GM12801 (cell line): ENCODE results near the gene MAP3K9.

ENCODE experiments used
- CTCF ChIP-seq: IDR thresholded peaks from one replicate; pipeline ENCODE4 v1.5.1; 2011; ENCODE audit warnings: control low read depth; ENCODE audit not compliant: insufficient read length; ENCODE audit errors: extremely low read depth

MAP3K9 gene

GRCh38 chr14:70827752-70828151, 18.4 kb upstream of the MAP3K9 start:
- TF ChIP-seq CTCF: no peak

GRCh38 chr14:70827347-70827746, 18.0 kb upstream of the MAP3K9 start:
- TF ChIP-seq CTCF: no peak

- no peak for TF ChIP-seq CTCF
Observed at GRCh38 chr14:70823281-70823680, 14.0 kb upstream of the MAP3K9 start.

GRCh38 chr14:70822530-70823185, 13.3 kb upstream of the MAP3K9 start:
- no peak for TF ChIP-seq CTCF

- no peak for TF ChIP-seq CTCF
Observed at GRCh38 chr14:70821584-70822529, 12.5 kb upstream of the MAP3K9 start.

DNA sequence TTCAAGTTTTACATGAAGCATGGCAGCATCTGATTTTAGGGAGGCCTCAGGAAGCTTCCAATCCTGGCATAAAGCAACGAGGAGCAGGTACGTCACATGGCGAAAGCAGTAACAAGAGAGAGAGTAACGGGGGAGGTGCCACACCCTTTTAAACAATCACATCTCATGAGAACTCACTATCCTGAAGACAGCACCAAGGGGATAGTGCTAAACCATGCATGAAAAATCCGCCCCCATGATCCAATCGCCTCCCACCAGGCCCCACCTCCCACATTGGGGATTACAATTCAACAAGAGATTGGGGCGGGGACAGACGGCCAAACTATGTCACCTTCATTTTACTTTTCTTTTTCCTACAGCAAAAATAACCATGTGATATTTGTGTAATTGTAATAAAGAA, 7.2 kb upstream of the MAP3K9 start:
- no peak for TF ChIP-seq CTCF

DNA sequence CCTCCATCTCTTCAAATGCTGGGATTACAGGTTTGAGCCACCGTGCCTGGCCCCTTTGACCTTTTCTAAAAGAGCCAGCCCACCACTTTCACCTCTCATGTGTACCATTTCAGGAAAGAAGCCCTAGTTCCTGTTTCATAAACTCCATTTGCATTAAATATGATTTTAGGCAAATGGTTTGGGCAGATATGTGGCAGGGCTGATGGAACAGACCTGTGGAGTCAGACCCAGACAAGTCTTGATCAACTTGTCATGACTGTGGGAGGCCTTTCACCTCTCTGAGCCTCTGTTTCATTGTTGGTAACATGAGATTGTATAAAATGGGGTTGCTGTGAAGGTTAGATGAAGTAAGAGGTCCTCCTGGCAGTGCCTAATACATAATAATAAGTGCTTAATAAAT, 5.2 kb upstream of the MAP3K9 start:
- no peak for TF ChIP-seq CTCF
